Activated naive CD4-positive, alpha-beta T cell treated with anti-CD3 and anti-CD28 coated beads, Interleukin-2, amount 50 U/mL, for 16 hours (primary cell): ENCODE data around the gene OR2Z1.

Experiments used
- DNase-seq: peaks from one replicate; pipeline ENCODE4 v3.0.0-alpha.2; 2020

OR2Z1 gene, protein sequence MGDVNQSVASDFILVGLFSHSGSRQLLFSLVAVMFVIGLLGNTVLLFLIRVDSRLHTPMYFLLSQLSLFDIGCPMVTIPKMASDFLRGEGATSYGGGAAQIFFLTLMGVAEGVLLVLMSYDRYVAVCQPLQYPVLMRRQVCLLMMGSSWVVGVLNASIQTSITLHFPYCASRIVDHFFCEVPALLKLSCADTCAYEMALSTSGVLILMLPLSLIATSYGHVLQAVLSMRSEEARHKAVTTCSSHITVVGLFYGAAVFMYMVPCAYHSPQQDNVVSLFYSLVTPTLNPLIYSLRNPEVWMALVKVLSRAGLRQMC

GRCh38 chr19:8721334-8721733, at the start of gene OR2Z1:
Gene OR2Z1 (plus strand): TSS chr19:8721634. CDS start chr19:8731029, 9,395 bp downstream.
- DNase-seq = no peak

DNA sequence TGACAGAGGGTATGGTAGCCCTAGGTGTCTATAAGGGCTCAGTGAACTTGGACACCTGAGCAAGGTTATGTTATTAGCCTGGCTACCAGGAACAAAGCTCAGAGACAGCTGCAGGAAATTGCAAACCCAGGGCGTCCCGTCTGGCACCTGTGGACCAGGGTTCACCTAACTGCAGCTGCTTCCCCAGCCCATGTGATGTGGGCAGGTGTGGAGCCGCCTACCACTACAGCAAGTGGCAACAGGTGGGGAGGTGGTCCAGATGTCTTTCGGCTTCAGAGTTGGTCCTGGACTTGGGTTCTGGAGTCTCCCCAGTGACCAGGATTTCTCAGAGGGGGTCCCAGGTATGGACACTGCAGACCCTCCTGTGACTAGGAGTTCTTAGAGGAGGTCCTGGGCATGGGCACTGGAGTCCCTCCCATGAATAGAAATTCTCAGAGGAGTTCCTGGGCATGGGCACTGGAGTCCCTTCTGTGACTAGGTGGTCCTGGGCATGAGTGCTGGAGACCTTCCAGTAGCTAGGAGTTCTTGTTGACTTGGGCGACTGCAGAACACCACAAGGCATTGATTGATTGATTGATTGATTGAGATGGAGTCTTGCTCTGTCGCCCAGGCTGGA, 48.0 kb upstream of the OR2Z1 start:
- no peak for DNase-seq

- DNase-seq = no peak
Measured at GRCh38 chr19:8675066-8675465, 46.4 kb upstream of the OR2Z1 start.

DNA sequence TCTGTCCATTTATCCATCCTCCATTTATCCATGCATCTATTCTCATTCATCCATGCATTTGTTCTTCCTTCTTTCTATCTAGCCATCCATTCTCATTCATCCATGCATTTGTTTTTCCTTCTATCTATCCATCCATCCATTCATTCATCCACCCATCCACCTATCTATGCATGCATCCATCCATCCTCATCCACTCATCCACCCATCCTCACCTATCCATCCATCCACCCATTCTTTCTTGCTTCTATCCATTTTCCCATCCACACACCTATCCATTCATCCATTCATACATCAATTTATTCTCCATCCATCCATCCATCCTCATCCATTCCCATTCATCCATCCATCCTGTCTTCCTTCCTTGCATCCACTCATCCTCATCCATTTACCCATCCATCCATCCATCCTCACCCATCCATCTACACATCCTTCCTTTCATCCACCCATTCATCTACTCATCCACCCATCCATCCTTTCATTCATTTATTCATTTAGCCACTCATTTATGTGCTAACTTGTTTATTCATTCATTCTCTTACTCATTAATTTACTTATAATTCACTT, 43.1 kb upstream of the OR2Z1 start:
- no peak for DNase-seq

DNA sequence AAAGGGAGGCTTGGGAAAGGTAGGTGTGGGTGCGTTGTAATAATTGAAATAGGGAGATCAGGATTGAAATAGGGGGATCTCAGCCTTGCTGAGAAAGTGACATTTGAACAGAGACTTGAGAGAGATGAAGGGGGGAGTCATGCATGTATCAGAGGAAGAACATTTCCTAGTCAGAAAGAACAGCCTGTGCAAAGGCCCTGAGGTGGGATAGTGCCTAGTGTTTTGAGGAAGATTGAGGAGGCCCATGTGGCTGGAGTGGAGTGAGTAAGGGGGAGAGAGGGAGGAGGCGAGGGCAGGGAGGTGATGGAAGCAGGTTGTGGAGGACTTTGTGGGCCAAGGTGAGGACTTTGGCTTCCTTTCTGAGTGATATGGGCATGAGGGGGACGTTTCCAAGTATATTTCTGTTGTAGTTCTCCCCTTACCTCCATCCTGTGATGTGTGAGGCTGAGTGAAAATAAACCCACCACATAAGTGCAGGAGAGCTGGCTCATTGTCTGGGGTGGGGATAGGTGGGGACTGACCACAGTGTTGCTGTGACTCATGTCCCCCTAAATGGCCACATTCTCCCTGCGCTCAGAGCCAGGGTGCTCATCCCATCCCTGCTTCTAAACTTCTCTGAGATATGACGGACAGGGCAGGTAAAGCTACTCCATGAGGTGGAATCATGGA, 40.6 kb upstream of the OR2Z1 start:
- DNase-seq = no peak

DNA sequence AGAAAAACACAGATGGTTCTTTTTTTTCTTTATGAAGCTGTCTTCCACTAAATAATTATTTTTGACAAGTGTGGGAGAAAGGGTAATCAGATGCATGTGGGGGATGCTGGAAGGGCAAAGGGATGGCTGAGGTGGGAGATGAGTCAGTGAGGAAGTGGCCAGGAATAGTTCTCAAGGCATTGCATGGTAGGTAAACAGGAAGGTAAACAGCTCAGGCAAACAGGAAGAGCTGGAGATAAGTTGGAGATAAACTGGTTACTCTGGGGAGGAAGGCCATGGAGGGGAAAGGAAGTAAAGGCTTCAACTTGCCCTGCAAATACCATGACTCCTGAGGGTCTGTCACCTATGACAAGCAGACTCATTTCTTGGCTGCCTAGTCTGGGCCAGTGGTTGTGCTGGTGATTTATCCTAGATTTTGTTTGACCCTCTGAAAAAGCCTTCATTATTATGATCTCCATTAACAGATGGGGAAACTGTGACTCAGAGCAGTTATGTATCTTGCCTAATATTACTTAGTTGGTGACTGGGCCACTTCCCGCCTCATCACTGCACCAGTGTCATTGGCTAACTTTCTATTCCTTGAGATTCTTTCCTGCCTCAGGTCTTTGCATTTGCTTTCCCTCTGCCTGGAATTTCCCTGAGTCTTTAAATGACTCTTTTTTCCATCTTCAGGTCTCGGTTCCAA, 39.9 kb upstream of the OR2Z1 start:
- DNase-seq = no peak

GRCh38 chr19:8682472-8682871, 39.0 kb upstream of the OR2Z1 start:
- no peak for DNase-seq

- no peak for DNase-seq
Measured at GRCh38 chr19:8682931-8683330, 38.5 kb upstream of the OR2Z1 start.

DNA sequence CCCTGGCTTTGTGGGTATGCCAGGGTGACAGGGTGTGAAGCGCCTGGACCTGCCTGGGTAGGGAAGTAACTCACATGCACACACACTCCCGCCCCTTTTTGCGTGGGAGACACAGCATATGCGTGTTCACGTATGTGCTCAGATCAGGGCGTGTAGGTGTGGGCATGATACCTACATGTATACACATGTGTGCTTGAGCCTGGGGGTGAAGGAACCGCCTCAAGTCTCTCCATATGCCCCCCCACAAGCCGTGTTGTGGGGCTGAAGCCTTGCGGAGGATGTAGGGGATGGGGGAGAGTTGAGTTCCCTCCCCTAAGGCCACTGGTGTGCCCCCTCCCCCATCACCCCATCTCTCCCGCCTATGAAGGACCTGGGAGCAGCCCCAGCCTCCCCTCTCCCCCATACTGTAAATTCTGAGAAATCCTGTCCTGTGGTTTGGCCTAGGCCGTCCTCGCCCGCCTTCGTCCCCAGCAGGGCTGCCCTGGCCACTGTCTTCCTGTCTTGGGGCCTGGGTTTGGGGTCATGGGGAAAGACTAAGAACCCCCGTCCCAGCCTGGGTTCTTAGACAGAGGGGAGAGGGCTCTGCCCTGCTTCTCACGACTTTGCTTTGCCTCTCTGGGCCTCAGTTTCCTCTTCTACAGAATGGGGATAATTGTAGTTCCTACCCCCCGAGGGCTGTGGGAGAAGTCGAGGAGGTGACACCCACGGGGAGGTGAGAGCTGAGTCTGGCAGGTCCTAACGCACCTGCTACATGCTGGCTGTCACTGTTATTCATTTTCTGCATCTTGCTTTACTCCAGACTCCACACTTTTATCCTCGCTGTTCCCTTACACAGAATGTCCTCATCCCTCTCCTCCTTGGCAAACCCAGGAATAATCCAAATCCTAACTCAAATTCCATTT, 37.2 kb upstream of the OR2Z1 start:
- DNase-seq = no peak

- DNase-seq = no peak
Measured at GRCh38 chr19:8686549-8686948, 34.9 kb upstream of the OR2Z1 start.

DNA sequence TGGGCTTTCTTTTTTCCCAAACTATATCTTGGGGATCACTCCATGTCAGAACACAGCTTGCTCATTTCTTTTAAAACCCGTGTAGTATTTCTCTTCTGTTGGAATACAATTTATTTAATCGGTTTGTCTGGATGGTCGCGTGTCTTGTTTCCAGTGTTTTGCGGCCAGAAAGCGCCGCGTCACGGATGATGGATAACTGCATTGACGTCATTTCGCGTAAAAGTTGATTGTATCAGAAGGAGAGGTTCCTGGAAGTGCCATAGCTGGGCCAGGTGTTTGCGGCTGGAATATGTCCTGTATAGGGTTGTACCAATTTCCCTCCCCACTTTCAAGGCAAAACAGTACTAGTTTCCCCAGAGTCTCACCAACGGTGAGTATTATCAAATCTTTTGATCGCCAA, 32.5 kb upstream of the OR2Z1 start:
- DNase-seq = no peak

GRCh38 chr19:8690753-8691539, 30.5 kb upstream of the OR2Z1 start:
- DNase-seq = no peak

GRCh38 chr19:8695501-8695900, 25.9 kb upstream of the OR2Z1 start:
- DNase-seq = no peak

DNA sequence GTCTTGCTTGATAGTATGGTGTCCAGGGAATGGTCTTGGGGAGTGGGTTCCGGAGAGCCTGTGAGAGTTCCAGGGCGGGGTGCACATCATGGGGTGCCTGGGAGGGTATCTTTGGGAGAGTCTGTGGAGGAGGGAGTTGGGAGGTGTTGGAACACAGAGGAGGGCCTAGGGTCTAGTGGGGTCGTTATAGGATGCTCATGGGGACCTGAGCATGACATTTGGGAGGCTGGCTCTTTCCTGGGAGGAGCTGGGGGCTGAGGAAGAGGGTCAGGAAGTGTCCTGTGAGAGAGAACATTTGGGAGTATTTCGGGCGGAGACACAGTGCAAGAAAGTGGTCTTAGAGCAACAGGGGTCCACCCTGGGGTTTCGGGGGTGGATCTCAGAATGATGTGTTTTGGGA, 25.5 kb upstream of the OR2Z1 start:
- DNase-seq = no peak

GRCh38 chr19:8696993-8697392, 24.4 kb upstream of the OR2Z1 start:
- no peak for DNase-seq

DNA sequence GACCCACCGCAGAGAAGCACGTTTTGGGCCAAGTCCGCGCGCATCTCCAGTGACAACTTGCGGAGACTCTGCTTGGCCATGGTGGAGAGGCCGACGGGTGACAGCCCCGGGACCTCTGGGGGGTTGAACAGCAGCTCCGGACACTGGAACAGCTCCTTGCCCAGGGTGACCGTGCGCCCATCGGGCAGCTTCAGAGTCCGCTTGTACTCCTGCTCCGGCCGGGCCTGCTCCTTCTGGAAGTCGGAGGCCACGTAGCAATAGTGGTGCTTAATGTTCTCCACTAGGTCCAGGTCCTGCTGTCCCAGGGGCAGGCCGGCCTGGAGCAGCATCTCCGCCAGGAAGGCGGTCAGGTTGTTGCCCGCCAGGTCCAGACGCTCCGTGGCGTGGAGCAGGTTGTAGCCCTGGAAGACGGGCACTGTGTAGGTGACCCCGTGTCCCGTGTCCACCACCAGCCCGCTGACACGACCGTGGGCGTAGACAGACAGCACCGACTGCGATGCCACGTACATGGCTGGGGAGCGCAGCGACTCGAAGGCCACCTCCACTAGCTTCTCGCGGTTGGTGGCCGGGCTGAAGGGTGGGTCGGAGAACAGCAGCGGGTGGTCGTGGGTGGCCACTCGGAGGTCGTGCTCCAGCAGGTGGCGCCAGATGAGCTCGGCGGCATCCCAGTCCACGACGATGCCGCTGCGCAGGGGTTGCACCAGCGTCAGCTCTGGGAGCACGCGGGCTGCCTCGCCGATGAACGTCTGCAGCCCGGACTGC, 23.6 kb upstream of the OR2Z1 start:
- no peak for DNase-seq

- no peak for DNase-seq
Measured at GRCh38 chr19:8698433-8699063, 22.9 kb upstream of the OR2Z1 start, which contains the start of gene ACTL9. Gene ACTL9 (minus strand): TSS chr19:8698795. CDS start chr19:8698701, 94 bp downstream.

- no peak for DNase-seq
Measured at GRCh38 chr19:8699908-8700307, 21.5 kb upstream of the OR2Z1 start.

DNA sequence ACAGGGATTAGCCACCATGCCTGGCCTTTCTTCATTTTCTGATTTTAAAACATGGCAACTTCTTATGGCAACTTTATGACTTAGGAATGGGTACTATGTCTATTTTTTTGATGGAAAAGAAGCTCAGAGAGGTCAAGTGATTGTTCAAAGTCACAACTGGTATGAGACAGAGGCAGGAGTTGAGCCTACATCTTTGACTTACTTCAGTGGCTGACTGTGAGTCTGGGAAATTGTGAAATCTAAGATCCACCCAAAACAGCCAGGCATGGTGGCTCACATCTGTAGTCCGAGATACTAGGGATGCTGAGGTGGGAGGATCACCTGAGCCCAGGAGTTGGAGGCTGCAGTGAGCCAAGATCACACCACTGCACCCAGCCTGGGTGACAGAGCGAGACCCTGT, 20.5 kb upstream of the OR2Z1 start:
- DNase-seq = no peak

DNA sequence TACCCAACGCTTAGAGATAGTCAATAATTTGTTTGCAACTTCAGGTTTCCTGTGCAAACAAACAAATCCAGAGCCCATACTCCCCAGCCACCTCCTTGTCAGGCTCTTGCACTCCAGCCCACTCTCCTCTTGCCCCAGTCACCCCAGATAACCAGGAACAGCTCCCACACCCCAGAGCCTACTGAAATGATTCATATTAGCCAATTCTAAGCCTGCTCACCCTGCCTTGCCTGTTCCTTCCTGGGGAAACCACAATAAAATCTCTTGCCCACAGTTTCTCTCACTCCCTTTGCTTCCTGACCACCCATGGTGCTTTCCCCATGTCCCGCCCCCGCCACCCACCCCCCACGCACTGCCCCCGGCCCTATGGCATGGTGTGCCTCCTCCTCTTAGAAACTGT, 19.1 kb upstream of the OR2Z1 start:
- DNase-seq = no peak
